Measurements from ENCODE around the gene OVOL1.

- TF ChIP-seq EZH2 (IDR thresholded peaks at IDR 0.05) (no peak), POLR2AphosphoS5 (IDR thresholded peaks at IDR 0.05; ENCODE audit: borderline replicate concordance, low read depth, low read length) (no peak)
Observed at GRCh38 chr11:65792456-65792855, 5.6 kb downstream of the OVOL1 start.

Data from SK-N-MC (cell line).